Mononuclear cell (primary cell): ENCODE results near the gene STXBP5. TPM values are rescaled to one million over a fixed set of nuclear protein-coding genes. Genes with fewer than 3 reads are reported as not detected.

Source experiments
- H3K27me3 ChIP-seq: 2 replicates; pipeline ENCODE4 v1.6.0; 2011; ENCODE audit warnings: low read length, control low read depth; ENCODE audit not compliant: insufficient read depth
- H3K4me1 ChIP-seq: 2 replicates; pipeline ENCODE4 v1.5.1; 2011; ENCODE audit warnings: mild to moderate bottlenecking, low read length, control low read depth; ENCODE audit not compliant: insufficient read depth
- H3K4me3 ChIP-seq: 2 replicates; pipeline ENCODE4 v1.5.1; 2011; ENCODE audit warnings: mild to moderate bottlenecking, low read length, moderate library complexity
- H3K9me3 ChIP-seq: 2 replicates; pipeline ENCODE4 v1.5.1; 2011; ENCODE audit warnings: low read depth, mild to moderate bottlenecking, control low read depth, low read length
- total RNA-seq: library from RNA; depleted of rRNA; stranded (reverse); fragments of >200 nt; gene quantifications from one replicate; pipeline ENCODE4 v1.2.3, GENCODE V29; 2012

The STXBP5 gene
- total RNA-seq, 1 donor, result 29.3 TPM

- Histone ChIP-seq H3K27me3 (no peaks in the 10 kb centered on the region), H3K9me3 (no peaks in the 10 kb centered on the region), H3K4me1 (no peaks in the 10 kb centered on the region), H3K4me3 (no peak overlapping the region)
Measured at GRCh38 chr6:147268254-147268653, 64.0 kb downstream of the STXBP5 start.

DNA sequence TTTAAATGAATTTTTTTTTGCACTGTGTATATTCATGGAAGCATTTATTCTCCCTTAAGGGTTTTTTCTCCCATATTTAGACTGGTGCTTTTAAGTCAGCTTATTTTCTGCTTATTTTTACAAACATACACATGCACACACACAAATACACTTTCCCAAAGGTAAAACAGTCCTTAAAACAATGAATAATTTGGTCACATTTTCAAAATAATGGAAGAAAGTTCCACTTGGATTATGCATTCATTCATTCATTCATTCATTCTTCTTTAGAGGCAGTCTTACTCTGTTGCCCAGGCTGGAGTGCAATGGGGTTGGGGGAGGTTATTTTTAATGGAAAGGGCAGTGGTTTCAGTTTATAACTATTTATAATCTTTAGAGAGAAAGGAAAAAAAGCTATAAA, 69.8 kb downstream of the STXBP5 start:
- Histone ChIP-seq H3K4me3 (no peak overlapping the region), H3K27me3 (no peaks in the 10 kb centered on the region), H3K4me1 (no peaks in the 10 kb centered on the region), H3K9me3 (no peaks in the 10 kb centered on the region)

DNA sequence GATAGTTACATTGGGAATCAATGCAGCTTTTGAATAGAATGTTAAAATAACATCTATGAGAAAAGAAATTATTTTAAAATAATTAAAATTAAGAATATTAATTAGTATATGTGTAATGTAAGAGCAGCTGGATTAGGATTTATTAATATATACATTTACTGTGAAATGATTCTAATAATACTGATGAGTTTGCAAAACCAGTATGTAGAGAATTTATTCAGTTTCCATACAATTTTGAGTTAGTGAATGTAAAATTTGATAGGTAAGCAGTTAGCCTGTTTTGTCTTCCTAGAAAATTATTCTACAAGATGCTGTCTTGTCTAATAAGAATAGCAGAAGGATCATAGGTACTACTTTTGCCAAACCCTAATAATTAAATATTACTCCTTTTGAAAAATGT, 70.6 kb downstream of the STXBP5 start:
- no peak overlapping the region for H3K4me3 ChIP-seq
- H3K4me1 ChIP-seq, result no peaks in the 10 kb centered on the region
- H3K9me3 ChIP-seq, result no peaks in the 10 kb centered on the region
- no peaks in the 10 kb centered on the region for H3K27me3 ChIP-seq

DNA sequence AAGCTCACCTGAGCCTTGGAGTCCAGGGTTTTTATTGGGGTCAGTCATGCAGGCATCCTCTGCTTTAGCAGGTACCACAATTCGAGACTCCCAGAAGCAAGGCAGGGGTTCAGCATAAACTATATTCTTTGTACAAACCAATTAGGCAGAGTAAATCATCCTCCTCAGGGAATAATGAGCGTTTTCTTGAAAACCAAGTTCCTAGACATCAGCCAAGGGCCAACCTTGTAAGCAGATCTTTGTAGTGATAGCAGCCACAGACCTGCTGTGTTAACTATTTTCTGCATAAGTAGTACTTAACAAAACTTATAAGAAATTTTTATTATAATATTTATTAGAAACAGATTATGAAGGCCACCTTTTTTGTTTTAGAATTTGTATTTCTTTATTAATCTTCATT, 74.7 kb downstream of the STXBP5 start:
- H3K9me3 ChIP-seq, result no peaks in the 10 kb centered on the region
- no peaks in the 10 kb centered on the region for H3K27me3 ChIP-seq
- no peak overlapping the region for H3K4me3 ChIP-seq
- H3K4me1 ChIP-seq, result no peaks in the 10 kb centered on the region

DNA sequence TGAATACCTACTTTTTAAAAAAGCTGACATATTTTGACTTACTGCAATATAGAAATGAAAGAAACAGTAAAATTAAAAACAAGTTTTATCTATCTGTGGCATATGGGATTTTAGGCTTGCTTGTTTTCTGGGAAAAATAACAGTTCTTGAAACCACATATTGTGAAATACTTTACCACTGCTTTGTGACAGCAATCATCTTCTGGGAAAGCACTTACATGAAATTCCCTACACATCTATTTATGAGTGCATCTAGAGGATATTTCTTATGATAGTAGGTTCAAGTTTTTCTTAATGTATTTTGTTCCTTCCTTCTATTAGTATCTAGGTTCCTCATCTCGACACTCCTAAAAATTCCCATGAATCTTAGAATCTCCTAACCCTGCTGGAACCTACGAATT, 75.2 kb downstream of the STXBP5 start:
- Histone ChIP-seq H3K4me3 (no peak overlapping the region), H3K27me3 (no peaks in the 10 kb centered on the region), H3K4me1 (no peaks in the 10 kb centered on the region), H3K9me3 (no peaks in the 10 kb centered on the region)

DNA sequence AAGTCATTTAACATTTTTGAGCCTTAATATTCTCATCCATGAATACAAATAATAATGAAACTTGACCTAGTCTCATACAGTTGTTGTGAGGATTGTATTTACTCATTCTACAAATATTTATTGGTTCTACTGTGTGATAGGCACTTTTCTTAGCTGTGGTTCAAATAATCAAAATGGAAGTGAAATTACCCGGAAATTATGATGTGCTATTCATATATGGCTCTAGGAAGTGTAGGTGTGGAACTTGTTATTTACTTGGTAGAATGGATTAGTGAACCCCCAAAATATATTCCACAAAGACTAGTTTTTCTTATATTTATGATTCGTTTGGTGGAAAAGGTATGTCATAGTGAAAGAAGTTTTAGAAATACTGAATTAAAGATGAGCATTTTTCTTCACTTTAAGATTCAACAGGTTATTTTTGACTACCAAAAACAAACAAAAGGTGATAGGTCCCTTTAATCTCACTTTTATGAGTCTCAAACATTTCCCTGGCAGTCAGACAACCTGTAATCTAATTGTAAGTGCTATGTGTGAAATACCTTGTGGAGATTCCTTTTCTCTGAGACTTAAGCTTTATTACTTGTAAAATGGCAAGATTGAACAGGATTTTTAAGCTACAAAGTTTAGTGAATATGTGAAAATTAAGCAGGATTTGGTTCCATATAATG, 77.8 kb downstream of the STXBP5 start:
- Histone ChIP-seq H3K27me3 (no peaks in the 10 kb centered on the region), H3K4me1 (no peaks in the 10 kb centered on the region), H3K4me3 (no peak overlapping the region), H3K9me3 (no peaks in the 10 kb centered on the region)

DNA sequence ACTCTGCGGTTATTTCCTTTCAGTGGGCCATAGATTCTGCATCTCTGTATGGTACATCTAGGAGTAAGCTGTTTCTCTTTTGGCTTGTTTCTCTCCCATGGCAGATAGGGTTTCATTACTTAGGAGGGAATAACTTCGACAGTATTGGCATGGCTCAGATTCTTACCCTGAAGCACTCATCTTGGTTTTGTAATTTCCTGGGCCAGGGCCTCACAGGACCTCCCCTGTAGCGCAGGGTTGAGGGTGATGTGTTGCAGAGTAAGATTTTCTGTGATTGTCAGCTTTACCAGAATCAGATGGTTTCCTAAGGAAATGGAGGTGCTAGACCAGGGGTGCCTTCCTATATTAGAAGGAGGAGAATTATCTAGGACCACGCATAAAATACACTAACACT, 78.3 kb downstream of the STXBP5 start:
- no peaks in the 10 kb centered on the region for H3K9me3 ChIP-seq
- H3K27me3 ChIP-seq, result no peaks in the 10 kb centered on the region
- H3K4me3 ChIP-seq, result no peak overlapping the region
- H3K4me1 ChIP-seq, result no peaks in the 10 kb centered on the region

DNA sequence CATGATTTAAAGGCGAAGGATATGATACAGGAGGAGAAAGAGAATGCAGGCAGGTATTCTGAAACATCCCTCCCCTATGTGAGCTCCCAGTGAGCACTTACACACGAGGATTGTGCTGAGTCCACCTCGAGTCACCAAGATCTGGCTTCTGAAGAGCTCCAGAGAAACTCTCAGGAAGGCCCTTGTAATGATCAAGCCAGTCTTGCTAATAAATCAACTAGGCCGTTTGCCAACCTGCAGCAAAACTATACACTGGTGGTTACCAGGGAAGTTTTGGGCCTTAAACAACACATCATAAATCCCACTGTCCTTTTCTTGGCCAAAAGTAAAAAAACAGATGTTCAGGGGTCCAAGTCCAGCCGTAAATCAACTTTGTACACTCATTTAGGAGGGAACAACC, 79.2 kb downstream of the STXBP5 start:
- Histone ChIP-seq H3K9me3 (no peaks in the 10 kb centered on the region), H3K4me3 (no peak overlapping the region), H3K4me1 (no peaks in the 10 kb centered on the region), H3K27me3 (no peaks in the 10 kb centered on the region)

GRCh38 chr6:147285087-147285855, 81.1 kb downstream of the STXBP5 start:
- no peak overlapping the region for H3K4me3 ChIP-seq
- no peaks in the 10 kb centered on the region for H3K9me3 ChIP-seq
- no peaks in the 10 kb centered on the region for H3K27me3 ChIP-seq
- no peaks in the 10 kb centered on the region for H3K4me1 ChIP-seq

DNA sequence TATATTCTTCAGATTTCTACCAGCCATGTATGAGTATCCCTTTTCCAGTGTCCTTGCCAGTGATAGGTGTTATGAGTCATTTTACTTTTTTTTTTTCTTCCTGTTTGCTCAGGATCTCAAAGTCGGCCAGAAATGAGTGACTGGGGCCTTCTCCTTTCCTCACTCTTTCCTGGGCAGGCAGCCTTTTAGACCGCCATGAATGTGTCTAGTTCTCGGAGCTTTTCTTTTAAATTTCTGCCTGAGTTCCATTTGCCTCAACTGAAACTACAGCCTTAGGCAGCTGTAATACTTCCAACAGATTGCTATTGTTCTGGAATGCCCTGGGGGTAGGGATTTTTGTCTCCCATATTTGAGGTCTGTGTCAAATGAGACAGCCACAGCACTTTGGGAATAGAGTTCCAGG, 83.7 kb downstream of the STXBP5 start:
- Histone ChIP-seq H3K9me3 (no peaks in the 10 kb centered on the region), H3K27me3 (no peaks in the 10 kb centered on the region), H3K4me1 (no peaks in the 10 kb centered on the region), H3K4me3 (no peak overlapping the region)

DNA sequence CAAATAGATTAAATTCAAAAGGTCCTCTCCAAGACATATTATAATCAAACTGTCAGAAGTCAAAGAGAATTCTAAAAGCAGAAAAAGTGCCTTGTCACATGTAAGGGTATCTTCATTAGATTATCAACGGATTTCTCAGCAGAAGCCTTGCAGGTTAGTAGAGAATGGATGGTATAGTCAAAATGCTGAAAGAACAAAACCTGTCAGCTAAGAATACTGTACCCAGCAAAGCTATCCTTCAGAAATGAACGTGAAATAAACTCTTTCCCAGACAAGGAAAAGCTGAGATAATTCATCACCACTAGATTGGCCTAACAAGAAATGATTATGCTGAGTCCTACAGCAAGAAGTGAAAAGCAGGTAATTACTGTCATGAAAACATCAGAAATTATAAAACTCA, 92.9 kb downstream of the STXBP5 start:
- Histone ChIP-seq H3K4me1 (no peaks in the 10 kb centered on the region), H3K4me3 (no peak overlapping the region), H3K27me3 (no peaks in the 10 kb centered on the region), H3K9me3 (peaks cover 30% of the 10 kb centered on the region)

GRCh38 chr6:147297663-147298316, 93.6 kb downstream of the STXBP5 start:
- no peak overlapping the region for H3K4me3 ChIP-seq
- H3K4me1 ChIP-seq, result no peaks in the 10 kb centered on the region

GRCh38 chr6:147298461-147298860, 94.2 kb downstream of the STXBP5 start:
- no peak overlapping the region for H3K4me3 ChIP-seq
- H3K27me3 ChIP-seq, result no peaks in the 10 kb centered on the region
- H3K4me1 ChIP-seq, result no peaks in the 10 kb centered on the region
- peaks cover 30% of the 10 kb centered on the region for H3K9me3 ChIP-seq

More at GRCh38 chr6:147297663-147298316, 93.6 kb downstream of the STXBP5 start:
- Histone ChIP-seq H3K9me3 (peaks cover 30% of the 10 kb centered on the region), H3K27me3 (no peaks in the 10 kb centered on the region)

DNA sequence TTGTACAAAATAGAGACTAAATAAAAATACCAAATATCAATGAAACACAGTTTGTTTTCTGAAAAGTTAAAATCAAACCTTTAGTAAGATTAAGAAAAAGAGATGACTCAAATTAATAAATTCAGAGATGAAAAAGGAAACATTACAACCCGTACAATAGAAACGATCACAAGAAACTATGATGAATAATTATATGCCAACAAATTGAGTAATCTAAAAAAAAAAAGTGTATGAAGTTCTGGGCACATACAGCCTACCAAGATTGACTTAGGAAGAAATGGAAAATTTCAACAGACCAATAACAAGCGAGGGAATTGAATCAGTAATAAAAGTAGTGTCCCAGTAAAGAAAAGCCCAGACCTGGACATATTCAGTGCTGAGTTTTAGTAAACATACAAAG, 94.8 kb downstream of the STXBP5 start:
- peaks cover 30% of the 10 kb centered on the region for H3K9me3 ChIP-seq
- H3K27me3 ChIP-seq, result no peaks in the 10 kb centered on the region
- H3K4me1 ChIP-seq, result no peaks in the 10 kb centered on the region
- no peak overlapping the region for H3K4me3 ChIP-seq

DNA sequence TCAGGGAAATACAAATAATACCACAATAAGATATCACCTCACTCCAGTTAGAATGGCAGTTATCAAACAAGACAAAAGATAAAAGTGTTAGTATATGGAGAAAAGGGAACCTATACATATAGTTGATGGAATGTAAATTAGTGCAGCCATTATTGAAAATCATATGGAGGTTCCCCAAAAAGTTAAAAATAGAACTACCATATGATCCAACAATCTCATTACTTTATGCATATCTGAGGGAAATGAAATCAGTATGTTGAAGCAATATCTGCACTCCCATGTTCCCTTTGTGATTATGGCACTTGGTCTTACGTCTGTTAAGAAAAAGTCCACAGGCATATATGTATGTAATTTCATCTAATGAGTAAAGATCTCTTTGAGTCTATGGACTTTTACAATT, 96.9 kb downstream of the STXBP5 start:
- peaks cover 28% of the 10 kb centered on the region for H3K9me3 ChIP-seq

More for the DNA sequence above, 96.9 kb downstream of the STXBP5 start:
- Histone ChIP-seq H3K4me1 (no peaks in the 10 kb centered on the region), H3K27me3 (no peaks in the 10 kb centered on the region), H3K4me3 (no peak overlapping the region)
